CD4-positive, CD25-positive, alpha-beta regulatory T cell (primary cell): Measurements from ENCODE around the gene MMS19. TPM values are rescaled to one million over a fixed set of nuclear protein-coding genes. Genes with fewer than 3 reads are reported as not detected.

Experiments used
- polyA plus RNA-seq, 4 donors: library from polyadenylated mRNA; unstranded; fragments of 300-500 nt; fragmentation: Illumina TruSeq; gene quantifications; one replicate each; pipeline ENCODE4 v1.2.3, GENCODE V29; 2021
- total RNA-seq: library from RNA; stranded (reverse); gene quantifications from one replicate; pipeline ENCODE4 v1.2.3, GENCODE V29; 2022

Gene MMS19
- total and polyA plus RNA-seq, 5 donors from 2014 or later: 26.7 to 59.6 (median 36.2) TPM

Other genes with a start within 250 kb of the MMS19 start
- 12.9 TPM for gene ARHGAP19, start 205.8 kb downstream of the MMS19 start, total RNA-seq
- gene ARHGAP19, start 205.8 kb downstream of the MMS19 start, polyA plus RNA-seq: 10 to 100 TPM in 1 of 4 donors, 1 to 10 TPM in 3; 4.4 to 11.1 (median 6.8) TPM
- gene FRAT1, start 179.2 kb downstream of the MMS19 start, total RNA-seq: 28.2 TPM
- gene FRAT1, start 179.2 kb downstream of the MMS19 start, polyA plus RNA-seq: 1 to 10 TPM; 5.6 to 8.9 (median 6.4) TPM
- 28.0 TPM for gene FRAT2, start 163.7 kb downstream of the MMS19 start, total RNA-seq
- 10 to 100 TPM in 3 of 4 donors, 1 to 10 TPM in 1; 8.8 to 17.2 (median 10.9) TPM for gene FRAT2, start 163.7 kb downstream of the MMS19 start, polyA plus RNA-seq
- 82.0 TPM for gene RRP12, start 97.1 kb downstream of the MMS19 start, total RNA-seq
- gene RRP12, start 97.1 kb downstream of the MMS19 start, polyA plus RNA-seq: 1 to 10 TPM; 5.1 to 9.1 (median 7.3) TPM
- gene PGAM1, start 72.2 kb downstream of the MMS19 start, total RNA-seq: 98.8 TPM
- gene PGAM1, start 72.2 kb downstream of the MMS19 start, polyA plus RNA-seq: 100 to 1,000 TPM; 253 to 375 (median 298) TPM
- gene EXOSC1, start 52.4 kb downstream of the MMS19 start, total RNA-seq: 42.2 TPM
- 100 to 1,000 TPM in 2 of 4 donors, 10 to 100 TPM in 2; 97.5 to 105 (median 101) TPM for gene EXOSC1, start 52.4 kb downstream of the MMS19 start, polyA plus RNA-seq
- gene ZDHHC16, start 52.2 kb downstream of the MMS19 start, total RNA-seq: 17.1 TPM
- 10 to 100 TPM; 25.3 to 36.4 (median 28.5) TPM for gene ZDHHC16, start 52.2 kb downstream of the MMS19 start, polyA plus RNA-seq
- gene UBTD1, start 502 bp upstream of the MMS19 start, total RNA-seq: 1.4 TPM
- gene UBTD1, start 502 bp upstream of the MMS19 start, polyA plus RNA-seq: 1 to 10 TPM in 3 of 4 donors, under 1 TPM in 1; 0.22 to 2.2 (median 2.0) TPM
- not detected for gene ANKRD2, start 74.4 kb upstream of the MMS19 start, total RNA-seq
- gene ANKRD2, start 74.4 kb upstream of the MMS19 start, polyA plus RNA-seq: not detected
- gene HOGA1, start 86.0 kb upstream of the MMS19 start, total RNA-seq: not detected
- gene HOGA1, start 86.0 kb upstream of the MMS19 start, polyA plus RNA-seq: not detected
- not detected for gene C10orf62, start 91.3 kb upstream of the MMS19 start, total RNA-seq
- not detected for gene C10orf62, start 91.3 kb upstream of the MMS19 start, polyA plus RNA-seq
- 0.44 TPM for gene MORN4, start 135.1 kb upstream of the MMS19 start, total RNA-seq
- gene MORN4, start 135.1 kb upstream of the MMS19 start, polyA plus RNA-seq: 1 to 10 TPM; 1.5 to 3.1 (median 2.2) TPM
- 28.3 TPM for gene PI4K2A, start 142.2 kb upstream of the MMS19 start, total RNA-seq
- gene PI4K2A, start 142.2 kb upstream of the MMS19 start, polyA plus RNA-seq: 10 to 100 TPM in 2 of 4 donors, 1 to 10 TPM in 2; 7.9 to 11.7 (median 9.7) TPM
- gene AVPI1, start 188.8 kb upstream of the MMS19 start, total RNA-seq: 11.1 TPM
- gene AVPI1, start 188.8 kb upstream of the MMS19 start, polyA plus RNA-seq: 1 to 10 TPM; 1.9 to 3.2 (median 2.9) TPM
- gene MARVELD1, start 215.3 kb upstream of the MMS19 start, total RNA-seq: 0.62 TPM
- not detected for gene MARVELD1, start 215.3 kb upstream of the MMS19 start, polyA plus RNA-seq
- 86.9 TPM for gene ZFYVE27, start 238.7 kb upstream of the MMS19 start, total RNA-seq
- gene ZFYVE27, start 238.7 kb upstream of the MMS19 start, polyA plus RNA-seq: 10 to 100 TPM; 22.4 to 46.4 (median 42.6) TPM